GM12878 (cell line): ENCODE results near the gene COL25A1. TPM values are rescaled to one million over a fixed set of nuclear protein-coding genes. Genes with fewer than 3 reads are reported as not detected.

Experiments used
- ZBTB40 ChIP-seq: fragments of 450-650 bp; IDR thresholded peaks from 2 replicates; pipeline ENCODE4 v1.6.1; 2016; ENCODE audit warnings: mild to moderate bottlenecking, moderate library complexity, borderline replicate concordance
- polyA plus RNA-seq, 11 experiments: library from polyadenylated mRNA; depleted of rRNA in 4 of 11; unstranded in 6 of 11; stranded (reverse) in 5 of 11; fragments of >200 nt; fragmentation: Nextera tagmentation in 4 of 11; fragmentation: Illumina TruSeq in 1 of 11; extraction: Ambion mirVana in 4 of 11; extraction: Trizol in 1 of 11; gene quantifications; 1 replicate in 1 of 11; 2 replicates in 10 of 11; pipeline versions ENCODE4 v1.2.1 to v1.2.3, GENCODE V29; 2011 to 2016; ENCODE audit warnings: inconsistent platforms in 2 of 11, missing spikeins in 2 of 11, low read depth in 1 of 11
- total RNA-seq, 4 experiments: library from RNA; depleted of rRNA in 3 of 4; stranded (reverse); fragments of >200 nt in 3 of 4; fragmentation: Illumina TruSeq in 1 of 4; extraction: Trizol in 1 of 4; gene quantifications; 2 replicates each; pipeline versions ENCODE4 v1.2.1 to v1.2.3, GENCODE V29; 2013 to 2021
- TF ChIP-seq, protein P1 (sequence below): IDR thresholded peaks from 2 replicates; pipeline ENCODE4 v1.6.1; 2011; ENCODE audit warnings: borderline replicate concordance, low read depth, mild to moderate bottlenecking, moderate library complexity, low read length; ENCODE audit not compliant: insufficient read depth, poor library complexity, severe bottlenecking
- TF ChIP-seq, protein P2 (sequence below): fragments of 450-650 bp; IDR thresholded peaks from 2 replicates; pipeline ENCODE4 v1.6.1; 2018; ENCODE audit warnings: mild to moderate bottlenecking, low read depth, moderate library complexity; ENCODE audit not compliant: partially characterized antibody
- TF ChIP-seq, protein P3 (sequence below): IDR thresholded peaks from 2 replicates; pipeline ENCODE4 v1.6.1; 2011; ENCODE audit warnings: mild to moderate bottlenecking, low read depth, low read length, moderate library complexity; ENCODE audit not compliant: insufficient replicate concordance

COL25A1 gene
- total and polyA plus RNA-seq, 10 of the 15 experiments (the other 5 are each of a cell fraction or from before 2014, with no cell fraction given): 0.01 to 0.26 (median 0.12) TPM; not detected in 6

- TF ChIP-seq ZBTB40: no peak
- TF ChIP-seq, protein P1, sequence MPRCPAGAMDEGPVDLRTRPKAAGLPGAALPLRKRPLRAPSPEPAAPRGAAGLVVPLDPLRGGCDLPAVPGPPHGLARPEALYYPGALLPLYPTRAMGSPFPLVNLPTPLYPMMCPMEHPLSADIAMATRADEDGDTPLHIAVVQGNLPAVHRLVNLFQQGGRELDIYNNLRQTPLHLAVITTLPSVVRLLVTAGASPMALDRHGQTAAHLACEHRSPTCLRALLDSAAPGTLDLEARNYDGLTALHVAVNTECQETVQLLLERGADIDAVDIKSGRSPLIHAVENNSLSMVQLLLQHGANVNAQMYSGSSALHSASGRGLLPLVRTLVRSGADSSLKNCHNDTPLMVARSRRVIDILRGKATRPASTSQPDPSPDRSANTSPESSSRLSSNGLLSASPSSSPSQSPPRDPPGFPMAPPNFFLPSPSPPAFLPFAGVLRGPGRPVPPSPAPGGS: no peak
- TF ChIP-seq, protein P2, sequence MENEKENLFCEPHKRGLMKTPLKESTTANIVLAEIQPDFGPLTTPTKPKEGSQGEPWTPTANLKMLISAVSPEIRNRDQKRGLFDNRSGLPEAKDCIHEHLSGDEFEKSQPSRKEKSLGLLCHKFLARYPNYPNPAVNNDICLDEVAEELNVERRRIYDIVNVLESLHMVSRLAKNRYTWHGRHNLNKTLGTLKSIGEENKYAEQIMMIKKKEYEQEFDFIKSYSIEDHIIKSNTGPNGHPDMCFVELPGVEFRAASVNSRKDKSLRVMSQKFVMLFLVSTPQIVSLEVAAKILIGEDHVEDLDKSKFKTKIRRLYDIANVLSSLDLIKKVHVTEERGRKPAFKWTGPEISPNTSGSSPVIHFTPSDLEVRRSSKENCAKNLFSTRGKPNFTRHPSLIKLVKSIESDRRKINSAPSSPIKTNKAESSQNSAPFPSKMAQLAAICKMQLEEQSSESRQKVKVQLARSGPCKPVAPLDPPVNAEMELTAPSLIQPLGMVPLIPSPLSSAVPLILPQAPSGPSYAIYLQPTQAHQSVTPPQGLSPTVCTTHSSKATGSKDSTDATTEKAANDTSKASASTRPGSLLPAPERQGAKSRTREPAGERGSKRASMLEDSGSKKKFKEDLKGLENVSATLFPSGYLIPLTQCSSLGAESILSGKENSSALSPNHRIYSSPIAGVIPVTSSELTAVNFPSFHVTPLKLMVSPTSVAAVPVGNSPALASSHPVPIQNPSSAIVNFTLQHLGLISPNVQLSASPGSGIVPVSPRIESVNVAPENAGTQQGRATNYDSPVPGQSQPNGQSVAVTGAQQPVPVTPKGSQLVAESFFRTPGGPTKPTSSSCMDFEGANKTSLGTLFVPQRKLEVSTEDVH: no peak
- TF ChIP-seq, protein P3, sequence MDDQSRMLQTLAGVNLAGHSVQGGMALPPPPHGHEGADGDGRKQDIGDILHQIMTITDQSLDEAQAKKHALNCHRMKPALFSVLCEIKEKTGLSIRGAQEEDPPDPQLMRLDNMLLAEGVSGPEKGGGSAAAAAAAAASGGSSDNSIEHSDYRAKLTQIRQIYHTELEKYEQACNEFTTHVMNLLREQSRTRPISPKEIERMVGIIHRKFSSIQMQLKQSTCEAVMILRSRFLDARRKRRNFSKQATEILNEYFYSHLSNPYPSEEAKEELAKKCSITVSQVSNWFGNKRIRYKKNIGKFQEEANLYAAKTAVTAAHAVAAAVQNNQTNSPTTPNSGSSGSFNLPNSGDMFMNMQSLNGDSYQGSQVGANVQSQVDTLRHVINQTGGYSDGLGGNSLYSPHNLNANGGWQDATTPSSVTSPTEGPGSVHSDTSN: no peak
Observed at GRCh38 chr4:108947526-108947925, 354.9 kb downstream of the COL25A1 start (continued).
